Astrocyte of the hippocampus (primary cell): ENCODE measurements around the gene VAPB.

Experiments
- DNase-seq: peaks from one replicate; pipeline ENCODE4 v3.0.0; 2011; ENCODE audit warnings: low read depth, low spot score

The VAPB gene

GRCh38 chr20:58377766-58378401 lies 11.1 kb upstream of the VAPB start:
- DNase-seq = no peak

- no peak for DNase-seq
These were observed 10.3 kb upstream of the VAPB start for GRCh38 chr20:58378704-58379103.

GRCh38 chr20:58381627-58382026 lies 7.4 kb upstream of the VAPB start:
- no peak for DNase-seq

- DNase-seq = no peak
These were observed 6.9 kb upstream of the VAPB start for GRCh38 chr20:58382096-58382495.

GRCh38 chr20:58384821-58385220 lies 4.2 kb upstream of the VAPB start:
- no peak for DNase-seq

GRCh38 chr20:58388028-58388601 lies 914 bp upstream of the VAPB start:
- DNase-seq = no peak

GRCh38 chr20:58389324-58389967 lies 417 bp downstream of the VAPB start:
- DNase-seq = peak; percentile 74

- DNase-seq = no peak
These were observed 1.1 kb downstream of the VAPB start for GRCh38 chr20:58389968-58390658.

GRCh38 chr20:58390659-58391035 lies 1.6 kb downstream of the VAPB start:
- DNase-seq = no peak

GRCh38 chr20:58392286-58392685 lies 3.3 kb downstream of the VAPB start:
- DNase-seq = no peak

- peak; percentile 35 for DNase-seq
These were observed 4.3 kb downstream of the VAPB start for GRCh38 chr20:58393299-58393698.

GRCh38 chr20:58394801-58395200 lies 5.8 kb downstream of the VAPB start:
- DNase-seq = no peak

GRCh38 chr20:58395604-58396003 lies 6.6 kb downstream of the VAPB start:
- no peak for DNase-seq

GRCh38 chr20:58397429-58397828 lies 8.4 kb downstream of the VAPB start:
- DNase-seq = no peak

GRCh38 chr20:58398254-58398653 lies 9.2 kb downstream of the VAPB start:
- DNase-seq = no peak

GRCh38 chr20:58399926-58400325 lies 10.9 kb downstream of the VAPB start:
- no peak for DNase-seq

- no peak for DNase-seq
These were observed 12.1 kb downstream of the VAPB start for GRCh38 chr20:58401162-58401561.

- DNase-seq = no peak
These were observed 13.3 kb downstream of the VAPB start for GRCh38 chr20:58402305-58402704.

- no peak for DNase-seq
These were observed 13.8 kb downstream of the VAPB start for GRCh38 chr20:58402827-58403226.

- DNase-seq = no peak
These were observed 14.2 kb downstream of the VAPB start for GRCh38 chr20:58403272-58403671.

GRCh38 chr20:58405504-58406291 lies 16.7 kb downstream of the VAPB start:
- no peak for DNase-seq

- no peak for DNase-seq
These were observed 17.5 kb downstream of the VAPB start for GRCh38 chr20:58406422-58407001.
